ENCODE data around the gene SDK1.

- no peak for TF ChIP-seq CTCF (IDR thresholded peaks at IDR 0.05; ENCODE audit: extremely low read depth in 1 of 2, insufficient read depth in 1 of 2, low read depth in 1 of 2, low read length in 2 of 2)
- no peak for TF ChIP-seq FOS (IDR thresholded peaks at IDR 0.05; ENCODE audit: borderline replicate concordance, insufficient read depth, low read length)
- TF ChIP-seq EZH2 (IDR thresholded peaks at IDR 0.05; ENCODE audit: borderline replicate concordance, low read depth, low read length, severe bottlenecking) = no peak
- no peak for TF ChIP-seq MAX (IDR thresholded peaks at IDR 0.05; ENCODE audit: insufficient read depth, insufficient read length)
- no peak for TF ChIP-seq POLR2AphosphoS5 (IDR thresholded peaks at IDR 0.05; ENCODE audit: insufficient read depth, low read depth, low read length)
- TF ChIP-seq POLR2A (IDR thresholded peaks at IDR 0.05; ENCODE audit: low read depth, low read length) = no peak
- no peak for TF ChIP-seq MYC (IDR thresholded peaks at IDR 0.05; ENCODE audit: low read depth, low read length)
- no peak for TF ChIP-seq JUN (IDR thresholded peaks at IDR 0.05; ENCODE audit: borderline replicate concordance, insufficient read depth, insufficient read length, low read depth)
Measured at GRCh38 chr7:4054158-4054557, 753.1 kb downstream of the SDK1 start.

All from endothelial cell of umbilical vein (primary cell).